ENCODE results near the gene KDELR1.
"Not testable (repeated sequence)": the region's sequence is repeated elsewhere in the genome, so short reads cannot be mapped to it uniquely, and the experiment has no call there.

Gene KDELR1

DNA sequence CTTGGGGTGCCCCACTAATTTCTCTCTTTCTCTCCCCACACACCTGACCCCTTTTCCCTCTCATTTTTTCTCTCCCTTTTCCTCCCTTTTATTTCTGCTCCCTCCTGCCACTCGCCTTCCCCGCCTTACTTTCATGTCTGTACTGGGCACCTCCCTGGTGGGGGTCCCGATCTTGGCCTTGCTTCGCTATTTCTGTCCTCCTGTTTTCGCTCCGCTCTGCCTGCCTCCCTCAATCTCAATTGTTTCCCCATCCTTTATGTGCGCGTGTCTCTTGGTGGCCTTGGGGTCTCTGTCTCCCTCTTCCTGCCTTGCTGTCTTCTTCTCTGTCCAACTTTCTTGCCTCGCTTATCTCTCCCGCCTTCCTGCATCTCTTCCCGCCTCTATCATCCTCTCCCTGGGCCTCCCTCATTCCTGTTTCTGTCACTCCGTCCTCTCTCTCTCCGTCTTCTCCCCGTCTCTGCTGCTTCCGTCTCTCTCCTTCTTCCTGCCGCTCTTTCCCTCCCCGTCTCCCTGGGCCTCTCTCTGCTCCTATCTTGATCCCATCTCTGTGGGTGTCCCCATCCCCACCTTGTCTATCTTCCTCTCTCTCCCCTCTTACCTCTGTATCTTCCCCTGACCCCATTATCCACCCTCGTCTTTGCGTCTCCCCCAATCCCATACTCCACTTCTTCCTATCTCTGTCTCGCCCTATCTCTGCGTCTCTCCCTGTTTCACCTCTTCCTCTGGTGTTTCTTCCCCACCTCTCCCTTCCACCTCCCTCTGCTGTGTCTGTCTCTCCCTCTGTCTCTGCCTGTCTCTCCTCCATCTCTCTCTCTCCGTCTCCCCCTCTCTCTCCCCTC is 6.1 kb upstream of the KDELR1 start:
- DNase-seq: no peak

DNA sequence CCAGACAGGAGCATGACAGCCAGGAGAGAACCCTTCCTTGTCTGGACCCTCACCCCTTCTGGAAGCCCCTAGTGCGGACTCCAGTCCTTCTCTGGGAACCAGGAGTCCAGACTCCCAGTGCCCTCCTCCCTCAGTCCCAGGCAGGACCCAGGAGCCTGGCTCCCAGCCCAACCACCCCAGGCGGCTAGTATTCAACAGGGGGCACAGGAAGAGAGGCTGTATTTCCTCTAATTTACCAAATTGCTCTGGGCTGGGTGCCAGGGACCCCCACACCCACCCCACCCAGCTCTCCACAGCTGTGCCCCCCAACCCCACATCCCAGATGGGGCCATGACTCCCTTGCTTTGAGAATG is 5.4 kb upstream of the KDELR1 start:
- DNase-seq: no peak

DNA sequence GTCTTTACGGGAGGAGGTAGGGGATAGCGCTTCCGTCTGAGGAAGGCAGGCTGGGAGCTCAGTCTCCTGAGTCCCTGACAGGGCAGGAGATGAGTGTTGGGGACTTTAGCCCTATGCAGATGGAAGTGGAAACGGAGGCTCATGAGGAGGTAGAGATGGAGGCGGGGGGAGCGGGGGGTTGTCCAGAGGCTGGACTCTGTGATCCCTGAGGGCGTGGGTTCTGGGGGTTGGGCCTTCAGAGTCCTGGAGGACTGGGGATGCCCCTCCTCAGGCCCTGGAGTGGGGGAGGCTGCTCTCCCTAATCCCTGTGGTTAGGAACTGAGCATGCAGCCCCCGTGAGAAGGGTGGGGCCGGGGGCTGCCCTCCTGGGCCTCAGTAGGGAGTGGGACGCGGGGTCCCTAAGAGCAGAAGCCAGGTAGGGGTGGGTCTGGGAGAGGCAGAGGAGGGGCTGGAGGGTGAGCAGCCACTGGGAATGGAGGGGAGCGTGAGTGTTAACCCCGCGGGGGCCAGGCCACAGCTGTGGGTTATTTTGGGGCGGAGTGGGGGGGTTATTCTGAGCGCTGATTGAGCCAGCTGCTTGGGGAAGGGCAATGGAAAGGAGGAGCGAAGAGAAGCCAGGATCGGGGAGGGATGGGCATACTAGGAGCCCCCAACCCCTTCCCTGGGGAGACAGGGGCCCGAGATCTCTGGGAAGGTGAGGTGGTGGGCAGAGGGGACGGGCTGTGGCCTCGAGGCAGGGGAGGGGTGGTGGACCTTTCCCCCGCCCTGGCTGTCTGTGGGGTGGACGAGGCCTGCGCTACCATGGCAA is 4.9 kb upstream of the KDELR1 start:
- DNase-seq: no peak

DNA sequence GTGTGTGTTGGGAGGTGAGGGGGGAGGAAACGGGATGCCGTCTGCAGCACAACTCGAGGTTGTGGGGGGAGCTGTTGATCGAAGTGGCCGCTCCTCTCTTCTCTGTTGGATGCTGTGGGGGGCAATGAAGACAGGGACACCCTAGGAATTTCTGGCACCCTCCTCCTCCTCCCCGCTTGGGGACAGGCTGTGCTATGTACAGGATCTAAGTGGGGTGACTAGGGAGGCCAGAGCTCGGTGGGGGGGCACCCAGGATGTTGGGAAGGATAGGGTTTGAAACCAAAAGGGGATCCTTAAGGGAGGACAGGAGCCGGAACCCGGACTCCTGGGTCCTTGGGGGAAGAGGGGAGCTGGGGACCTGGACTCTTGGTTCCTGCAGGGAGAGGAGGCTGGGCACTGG is 4.1 kb upstream of the KDELR1 start:
- DNase-seq: no peak

DNA sequence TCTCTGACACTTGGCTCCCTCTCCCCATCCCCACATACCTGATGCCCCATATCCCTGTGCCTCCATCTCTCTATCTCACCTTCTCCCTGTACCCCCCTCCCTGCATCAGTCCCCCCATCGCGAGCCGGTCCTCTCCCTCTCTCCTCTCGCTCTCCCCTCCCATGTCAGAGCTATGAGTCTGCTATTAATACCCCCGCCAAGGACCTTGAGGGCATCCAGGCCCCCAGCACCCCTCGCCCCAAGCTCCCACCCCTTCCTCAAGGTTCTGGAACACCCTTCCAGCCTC is 3.8 kb upstream of the KDELR1 start:
- DNase-seq: no peak

DNA sequence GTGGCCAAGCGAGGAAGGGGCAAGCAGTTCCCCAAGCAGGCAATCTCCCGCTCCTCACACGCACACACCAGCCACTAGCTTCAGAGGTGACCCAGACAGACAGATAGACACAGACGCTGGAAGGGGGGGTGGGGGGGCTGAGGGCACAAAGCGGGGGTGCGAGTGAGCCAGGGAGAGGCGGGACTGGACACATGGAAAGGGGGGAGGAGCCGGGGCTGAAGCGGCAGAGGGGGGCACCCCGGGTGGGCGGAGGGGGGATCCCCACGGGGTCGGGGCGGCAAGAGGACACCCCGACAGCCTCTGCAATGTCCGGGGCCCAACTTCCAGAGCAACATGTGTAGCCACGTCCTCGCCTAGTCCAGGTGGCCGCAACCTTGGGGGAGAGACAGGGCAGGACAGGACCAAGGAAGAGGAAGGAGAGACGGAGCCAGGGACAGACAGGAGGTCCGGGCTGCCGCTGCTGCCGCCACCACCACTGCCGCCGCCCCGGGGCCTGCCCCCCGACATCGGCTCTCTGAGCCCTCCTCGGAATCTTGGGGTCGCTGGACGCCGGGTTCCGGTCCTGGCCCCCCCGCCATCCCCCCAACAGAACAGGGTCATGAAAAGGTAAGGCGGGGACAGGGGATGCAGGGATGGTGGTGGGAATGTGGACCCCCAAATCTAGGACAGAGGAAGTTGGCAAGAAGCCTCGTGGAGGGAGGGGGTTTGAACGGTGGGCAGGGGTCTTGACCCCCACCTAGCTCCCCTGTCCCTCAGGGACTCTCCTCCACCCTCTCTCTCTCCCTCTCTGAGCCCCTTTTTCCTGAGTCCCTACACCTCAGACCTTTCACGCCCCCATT is 3.2 kb upstream of the KDELR1 start:
- DNase-seq: no peak

DNA sequence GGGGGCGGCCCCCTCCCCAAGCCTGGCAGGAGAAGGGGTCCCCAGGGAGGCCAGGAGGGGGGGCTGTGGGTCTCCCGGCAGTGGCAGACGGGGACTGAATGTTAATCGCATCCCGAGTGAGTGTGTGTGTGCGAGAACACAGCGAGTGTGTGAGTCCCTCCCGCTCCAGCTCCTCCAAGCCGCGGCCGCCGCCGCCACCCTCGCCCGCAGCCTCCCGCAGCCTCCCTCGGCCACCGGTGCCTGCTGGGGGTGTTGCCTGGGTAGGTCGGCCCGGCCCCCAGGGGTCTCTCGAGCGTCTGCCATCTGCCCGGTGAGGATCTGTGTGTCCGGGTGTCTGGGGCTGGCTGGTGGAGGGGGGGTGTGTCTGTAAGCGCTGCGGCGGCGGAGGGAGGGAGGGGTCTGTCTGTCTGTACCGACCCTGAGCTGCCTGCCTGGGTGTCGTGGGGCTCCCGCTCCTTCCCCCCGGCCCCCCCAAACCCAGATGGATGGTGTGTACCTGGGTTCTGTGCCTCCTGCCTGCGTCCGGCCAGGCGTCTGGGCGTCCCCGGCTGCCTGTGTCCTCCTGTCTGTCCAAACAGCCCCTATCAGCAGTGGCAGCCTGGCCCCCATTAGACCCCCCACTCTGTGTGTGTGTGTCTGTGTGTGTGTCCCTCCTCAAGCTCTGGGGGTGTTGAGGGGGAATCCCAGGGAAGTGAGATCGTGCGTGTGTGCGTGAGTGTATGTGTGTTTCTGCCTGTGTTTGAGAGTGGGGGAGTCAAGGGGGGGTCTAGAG is 2.4 kb upstream of the KDELR1 start, which contains the start of gene GRIN2D:
Gene GRIN2D, plus strand, starts transcription at position 110 of the 772 bp plus-strand sequence. CDS start 4,725 bp downstream, outside the sequence.
- no peak for DNase-seq

DNA sequence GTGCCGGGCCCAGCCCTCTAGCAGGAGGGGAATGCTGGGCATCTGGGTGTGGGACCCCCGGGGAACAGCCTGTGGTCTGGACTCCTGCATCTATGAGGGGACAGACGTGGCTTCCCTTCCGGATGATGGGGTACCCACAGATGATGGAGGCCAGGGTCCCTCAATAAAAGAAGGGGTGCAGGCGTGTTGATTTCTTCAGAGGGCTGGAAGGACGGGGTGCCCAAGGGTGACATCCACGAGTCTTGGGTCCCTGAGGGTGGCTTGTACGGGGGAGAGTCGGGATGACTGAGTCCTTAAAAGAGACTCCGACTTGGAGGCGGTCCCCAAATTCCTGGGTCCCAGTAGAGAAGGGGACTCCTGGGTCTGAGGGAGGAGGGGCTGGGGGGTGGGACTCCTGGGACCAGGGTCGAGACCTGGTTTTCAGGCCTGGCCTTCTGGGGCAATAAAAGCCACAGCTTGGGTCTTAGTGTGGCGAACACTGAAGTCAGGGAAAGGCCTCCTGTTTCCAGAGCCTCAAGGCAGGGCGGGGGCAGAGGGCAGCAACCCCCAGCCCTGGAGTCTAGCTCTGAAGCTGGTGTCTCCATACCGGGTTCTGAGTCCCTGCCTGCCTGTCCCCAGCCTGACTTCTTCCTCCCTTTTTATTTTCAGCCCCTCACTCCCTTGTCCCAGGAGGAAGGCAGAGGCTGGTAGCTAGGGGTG is 1.7 kb upstream of the KDELR1 start:
- no peak for DNase-seq

DNA sequence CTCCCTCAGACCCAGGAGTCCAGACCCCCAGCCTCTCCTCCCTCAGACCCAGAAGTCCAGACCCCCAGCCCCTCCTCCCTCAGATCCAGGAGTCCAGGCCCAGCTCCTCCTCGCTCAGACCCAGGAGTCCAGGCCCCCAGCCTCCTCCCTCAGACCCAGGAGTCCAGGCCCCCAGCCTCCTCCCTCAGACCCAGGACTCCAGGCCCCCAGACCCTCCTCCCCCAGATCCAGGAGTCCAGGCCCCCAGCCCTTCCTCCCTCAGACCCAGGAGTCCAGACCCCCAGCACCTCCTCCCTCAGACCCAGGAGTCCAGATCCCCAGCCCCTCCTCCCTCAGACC is 624 bp upstream of the KDELR1 start:
- not testable (repeated sequence) for DNase-seq

DNA sequence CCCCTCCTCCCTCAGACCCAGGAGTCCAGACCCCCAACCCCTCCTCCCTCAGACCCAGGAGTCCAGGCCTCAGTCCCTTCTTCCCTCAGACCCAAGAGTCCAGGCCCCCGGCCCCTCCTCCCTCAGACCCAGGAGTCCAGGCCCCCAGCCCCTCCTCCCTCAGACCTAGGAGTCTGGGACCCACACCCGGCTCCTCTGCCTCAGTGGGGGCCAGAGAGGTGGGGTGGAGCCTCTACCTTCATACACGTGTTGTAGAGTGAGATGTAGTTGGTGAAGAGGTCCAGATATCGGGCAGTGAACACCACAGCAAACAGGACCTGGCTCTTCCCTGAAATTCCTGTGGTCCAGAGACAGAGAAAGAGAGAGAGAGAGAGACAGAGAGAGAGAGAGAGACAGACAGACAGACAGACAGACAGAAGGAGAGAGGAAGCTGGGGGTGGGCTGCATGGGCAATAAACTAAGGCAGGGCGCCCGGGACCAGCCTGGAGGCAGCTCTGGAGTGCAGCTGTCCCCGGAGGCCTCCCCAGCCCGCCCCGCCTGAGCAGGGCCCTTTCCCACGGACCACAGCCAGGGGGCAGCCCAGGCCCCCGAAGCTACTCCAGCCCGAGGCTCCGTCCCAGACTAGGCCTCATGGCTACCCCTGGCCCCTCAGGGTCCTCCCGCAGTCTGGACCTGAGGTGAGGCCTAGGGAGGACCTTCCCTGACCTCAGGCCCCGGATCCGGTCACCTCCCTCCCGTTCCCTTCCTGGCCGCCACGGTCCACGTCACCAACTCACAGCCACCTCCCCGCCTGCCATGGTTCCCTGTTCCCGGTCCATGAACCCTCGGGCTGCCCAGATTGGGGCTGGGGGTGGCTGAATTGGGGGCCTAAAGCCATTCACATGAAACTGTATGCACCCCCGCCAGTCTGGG is 907 bp downstream of the KDELR1 start:
- peak; percentile 62 for DNase-seq

DNA sequence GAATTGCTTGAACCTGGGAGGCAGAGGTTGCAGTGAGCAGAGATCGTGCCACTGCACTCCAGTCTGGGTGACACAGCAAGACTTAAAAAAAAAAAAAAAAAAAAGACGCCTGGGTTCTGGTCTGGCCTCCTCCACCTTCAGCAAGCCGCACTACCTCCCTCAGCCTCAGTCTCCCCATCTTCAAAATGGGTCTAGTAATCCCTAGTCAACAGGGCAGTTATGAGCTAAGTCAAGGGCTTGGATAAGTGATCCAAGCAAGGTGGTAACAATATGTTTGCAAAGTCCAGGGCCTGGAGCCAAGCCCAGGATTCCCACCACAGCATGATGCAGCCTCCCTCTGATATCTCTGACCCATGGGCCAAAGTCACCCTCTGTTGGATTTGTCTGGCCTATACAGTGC is 4.4 kb downstream of the KDELR1 start:
- DNase-seq: no peak

DNA sequence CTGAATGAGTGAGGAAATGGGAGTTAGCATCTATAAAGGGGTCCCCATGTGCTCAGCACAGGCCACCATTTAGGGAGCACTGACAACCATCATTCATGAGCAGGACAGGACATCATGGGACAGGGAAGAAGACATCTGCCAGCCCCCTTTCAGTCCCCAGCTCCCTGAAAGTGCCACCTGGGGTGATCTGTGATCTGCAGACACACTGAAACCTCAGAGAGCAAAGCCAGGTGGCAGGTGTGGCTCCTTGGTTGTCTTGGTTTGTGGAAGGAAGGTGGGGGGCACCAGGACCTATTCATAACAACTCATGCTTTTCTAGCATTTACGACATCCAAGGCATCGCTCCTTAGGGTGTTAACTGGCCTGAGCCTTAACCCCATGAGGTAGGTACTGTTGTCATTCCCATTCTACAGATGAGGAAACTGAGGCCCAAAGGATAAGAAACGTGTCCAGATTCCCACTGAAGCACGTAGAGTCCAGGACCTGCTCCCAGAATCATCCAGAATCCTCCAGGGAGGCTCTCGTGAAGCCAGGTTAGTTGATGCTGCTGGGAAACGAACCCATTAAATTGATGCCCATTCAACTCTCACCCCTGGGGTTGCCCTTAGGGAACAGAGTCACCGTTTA is 5.8 kb downstream of the KDELR1 start:
- no peak for DNase-seq

DNA sequence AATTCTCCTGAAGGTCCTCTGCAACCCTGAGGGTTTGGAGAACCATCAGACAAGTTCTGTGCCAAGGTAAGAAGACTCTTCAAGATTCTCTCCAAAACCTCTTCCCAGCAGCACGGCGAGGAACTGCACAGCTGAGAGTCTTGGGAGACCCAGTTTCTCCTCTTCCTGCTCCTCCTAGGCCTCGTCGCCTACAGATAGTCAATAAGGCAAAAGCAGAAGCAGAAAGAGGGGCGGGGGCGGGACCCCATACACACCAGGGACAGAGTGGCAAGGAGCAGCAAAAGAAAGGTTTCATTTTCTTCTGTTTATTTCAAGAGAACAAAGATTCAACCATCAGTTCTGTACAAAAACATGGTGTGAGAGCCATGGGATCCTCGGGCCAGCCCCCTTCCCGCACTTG is 9.1 kb downstream of the KDELR1 start:
- no peak for DNase-seq

DNA sequence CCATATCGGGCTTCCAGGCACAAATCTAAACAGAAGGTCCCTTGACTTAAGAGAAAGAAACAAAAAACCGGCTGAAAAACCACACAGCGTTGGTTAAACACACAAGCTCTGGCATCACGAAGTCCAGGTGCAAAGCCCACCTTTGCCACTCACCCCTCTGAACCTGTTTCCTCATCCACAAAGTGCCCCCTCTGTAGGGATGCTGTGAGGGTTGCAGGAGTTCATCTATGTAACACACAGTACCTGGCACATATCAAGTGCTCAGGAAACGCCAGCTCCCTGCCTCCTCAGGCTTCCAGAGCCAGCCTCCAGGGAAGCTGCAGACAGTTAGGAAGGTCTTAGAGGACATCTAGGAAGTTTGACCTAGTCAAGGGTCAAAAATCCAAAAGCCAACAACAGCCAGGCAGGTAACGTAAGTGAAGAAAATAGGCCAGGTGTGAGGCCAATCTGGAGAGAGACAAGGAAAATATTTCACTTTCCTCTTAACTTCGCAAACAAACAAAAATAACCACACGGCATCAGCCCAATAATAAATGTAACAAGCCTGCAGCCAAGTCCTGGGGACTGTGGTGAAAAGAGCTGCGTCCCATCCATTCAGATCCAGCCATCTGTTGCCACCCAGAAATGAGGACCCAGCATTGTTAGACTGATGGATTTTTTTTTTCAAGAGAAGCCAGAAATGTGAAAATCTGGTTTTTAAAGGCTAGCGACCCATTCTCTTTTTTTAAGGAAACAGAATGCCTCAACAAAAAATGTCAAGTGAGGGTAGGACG is 10.0 kb downstream of the KDELR1 start:
- no peak for DNase-seq

DNA sequence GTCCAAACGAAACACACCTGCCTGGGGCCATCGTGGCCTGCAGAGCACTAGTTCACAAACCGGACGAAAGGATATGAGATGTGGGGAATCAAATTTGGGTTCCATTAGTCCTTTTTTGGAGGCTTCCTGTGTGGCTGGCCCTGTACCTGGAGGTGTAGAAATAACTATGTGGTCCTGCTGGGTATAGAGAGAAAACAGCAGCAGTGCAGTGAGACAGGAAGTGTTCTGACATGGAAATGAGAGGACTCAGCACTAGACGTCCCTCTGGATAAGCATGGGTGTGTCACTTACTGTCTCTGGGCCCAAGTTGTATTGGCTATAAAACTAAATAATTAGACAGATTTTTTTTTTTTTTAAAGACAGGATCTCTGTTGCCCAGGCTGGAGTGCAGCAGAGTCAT is 12.3 kb downstream of the KDELR1 start:
- no peak for DNase-seq

DNA sequence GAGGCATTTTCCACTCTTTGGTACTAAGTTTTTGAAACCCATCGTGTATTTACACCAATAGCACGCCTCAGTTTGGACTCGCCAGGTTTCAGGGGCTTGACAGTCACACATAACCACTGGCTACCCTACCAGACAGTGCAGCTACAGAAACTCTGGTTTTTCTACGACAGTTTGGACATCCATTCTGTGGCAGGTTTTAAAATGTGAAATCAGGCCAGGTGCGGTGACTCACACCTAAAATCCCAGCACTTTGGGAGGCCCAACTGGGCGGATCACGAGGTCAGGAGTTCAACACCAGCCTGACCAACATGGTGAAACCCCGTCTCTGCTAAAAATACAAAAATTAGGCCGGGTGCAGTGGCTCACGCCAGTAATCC is 13.2 kb downstream of the KDELR1 start:
- no peak for DNase-seq

DNA sequence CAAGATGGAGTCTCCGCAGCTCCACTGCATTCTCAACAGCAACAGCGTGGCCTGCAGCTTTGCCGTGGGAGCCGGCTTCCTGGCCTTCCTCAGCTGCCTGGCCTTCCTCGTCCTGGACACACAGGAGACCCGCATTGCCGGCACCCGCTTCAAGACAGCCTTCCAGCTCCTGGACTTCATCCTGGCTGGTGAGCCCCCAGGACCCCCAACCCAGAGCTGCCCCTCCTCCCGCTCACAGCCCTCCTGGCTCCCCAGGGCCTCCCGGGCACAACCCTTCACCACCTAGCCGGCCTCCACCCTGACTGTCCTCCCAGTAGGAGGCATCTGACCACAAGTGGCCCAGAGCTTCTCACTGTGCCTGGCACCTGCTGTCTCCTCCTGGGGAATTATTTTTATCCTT is 17.8 kb downstream of the KDELR1 start:
- DNase-seq: no peak

DNA sequence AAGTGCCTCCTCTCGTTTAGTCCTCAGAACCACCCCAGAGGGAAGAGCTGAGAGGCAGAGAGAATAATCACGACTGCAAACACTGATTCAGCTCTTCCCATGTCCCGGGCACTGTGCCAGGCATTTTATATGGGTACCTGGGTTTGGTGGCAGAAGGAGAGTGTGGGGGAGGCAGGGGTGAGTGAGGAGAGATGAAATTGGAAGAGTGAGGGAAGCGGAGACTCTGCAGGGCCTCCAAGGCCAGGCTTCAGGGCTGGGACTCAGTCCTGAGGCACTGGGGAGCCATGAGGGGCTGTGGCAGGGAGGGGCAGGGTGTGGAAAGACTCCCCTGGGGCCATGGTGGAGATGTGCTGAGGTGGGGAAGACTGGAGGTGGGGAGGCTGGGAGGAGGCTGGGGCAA is 18.4 kb downstream of the KDELR1 start:
- DNase-seq: no peak

DNA sequence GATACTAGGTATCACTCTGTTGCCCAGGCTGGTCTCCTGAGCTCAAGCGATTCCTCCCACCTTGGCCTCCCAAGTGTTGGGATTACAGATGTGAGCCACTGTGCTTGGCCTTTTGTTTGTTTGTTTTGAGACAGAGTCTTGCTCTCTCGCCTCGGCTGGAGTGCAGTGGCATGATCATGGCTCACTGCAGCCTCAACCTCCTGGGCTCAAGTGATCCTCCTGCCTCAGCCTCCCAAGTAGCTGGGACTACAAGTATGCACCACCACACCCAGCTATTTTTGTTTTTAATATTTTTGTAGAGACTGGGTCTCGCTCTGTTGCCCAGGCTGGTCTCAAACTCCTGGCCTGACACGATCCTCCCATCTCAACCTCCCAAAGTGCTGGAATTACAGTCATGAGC is 19.6 kb downstream of the KDELR1 start:
- not testable (repeated sequence) for DNase-seq

DNA sequence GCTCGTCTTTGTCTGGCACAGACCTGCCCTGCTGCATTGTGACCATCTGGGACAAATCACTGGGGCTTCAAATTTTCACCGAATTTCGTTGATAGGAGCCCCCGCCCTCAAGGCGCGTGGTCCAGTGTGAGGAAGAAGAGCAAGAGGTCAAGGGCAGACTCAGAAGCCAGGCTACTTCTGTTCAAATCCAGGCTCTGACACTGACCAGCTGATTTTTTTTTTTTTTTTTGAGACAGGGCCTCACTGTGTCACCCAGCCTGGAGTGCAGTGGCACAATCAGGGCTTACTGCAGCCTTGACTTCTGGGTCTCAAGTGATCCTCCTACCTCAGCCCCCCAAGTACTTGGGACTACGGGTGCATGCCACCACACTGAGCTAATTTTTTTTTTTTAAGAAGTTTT is 20.0 kb downstream of the KDELR1 start:
- DNase-seq: no peak

Measured in HCEC 1CT (cell line).